HEK293 (cell line): ENCODE results near the gene NPHP4.

Experiments used
- CTCF ChIP-seq: fragments of 450-650 bp; formaldehyde crosslinking; IDR thresholded peaks from 2 replicates; pipeline ENCODE4 v1.5.1; 2016; ENCODE audit warnings: missing biosample characterization, missing genetic modification characterization
- GLIS1 ChIP-seq: fragments of 450-650 bp; formaldehyde crosslinking; IDR thresholded peaks from 2 replicates; pipeline ENCODE4 v1.5.1; 2016; ENCODE audit warnings: missing biosample characterization, missing genetic modification characterization
- PRDM4 ChIP-seq: fragments of 450-650 bp; formaldehyde crosslinking; IDR thresholded peaks from 2 replicates; pipeline ENCODE4 v1.5.1; 2017; ENCODE audit warnings: missing biosample characterization, missing genetic modification characterization
- SP2 ChIP-seq: fragments of 450-650 bp; formaldehyde crosslinking; IDR thresholded peaks from 2 replicates; pipeline ENCODE4 v1.5.1; 2016; ENCODE audit warnings: missing biosample characterization, missing genetic modification characterization
- TSHZ1 ChIP-seq: fragments of 450-650 bp; formaldehyde crosslinking; IDR thresholded peaks from 2 replicates; pipeline ENCODE4 v1.5.1; 2016; ENCODE audit warnings: missing biosample characterization, missing genetic modification characterization, borderline replicate concordance
- ZBTB10 ChIP-seq: fragments of 450-650 bp; formaldehyde crosslinking; IDR thresholded peaks from 2 replicates; pipeline ENCODE4 v1.5.1; 2016; ENCODE audit warnings: missing biosample characterization, missing genetic modification characterization
- ZFHX2 ChIP-seq: fragments of 450-650 bp; formaldehyde crosslinking; conservative IDR thresholded peaks from 2 replicates; pipeline ENCODE4 v1.5.1; 2016; ENCODE audit warnings: missing biosample characterization, missing genetic modification characterization
- ZNF248 ChIP-seq: fragments of 450-650 bp; formaldehyde crosslinking; IDR thresholded peaks from 2 replicates; pipeline ENCODE4 v1.5.1; 2017; ENCODE audit warnings: missing biosample characterization, missing genetic modification characterization
- ZNF48 ChIP-seq: fragments of 450-650 bp; formaldehyde crosslinking; IDR thresholded peaks from 2 replicates; pipeline ENCODE4 v1.5.1; 2016; ENCODE audit warnings: missing biosample characterization, missing genetic modification characterization
- ZNF518A ChIP-seq: fragments of 450-650 bp; formaldehyde crosslinking; conservative IDR thresholded peaks from 2 replicates; pipeline ENCODE4 v1.5.1; 2016; ENCODE audit warnings: low read depth, missing biosample characterization, missing genetic modification characterization
- TF ChIP-seq, protein P1 (sequence below): fragments of 450-650 bp; formaldehyde crosslinking; IDR thresholded peaks from 2 replicates; pipeline ENCODE4 v1.5.1; 2017; ENCODE audit warnings: missing biosample characterization, missing genetic modification characterization

Gene NPHP4

GRCh38 chr1:6035303-6035702 is 43.1 kb upstream of the NPHP4 start (continued):
- peak; percentile 36; the same call in 1 of the 2 replicates for TF ChIP-seq GLIS1 (tag by site-specific recombination)
- no peak for TF ChIP-seq PRDM4 (tag by site-specific recombination)
- TF ChIP-seq ZNF48 (tag by site-specific recombination), result no peak
- TF ChIP-seq, protein P1, sequence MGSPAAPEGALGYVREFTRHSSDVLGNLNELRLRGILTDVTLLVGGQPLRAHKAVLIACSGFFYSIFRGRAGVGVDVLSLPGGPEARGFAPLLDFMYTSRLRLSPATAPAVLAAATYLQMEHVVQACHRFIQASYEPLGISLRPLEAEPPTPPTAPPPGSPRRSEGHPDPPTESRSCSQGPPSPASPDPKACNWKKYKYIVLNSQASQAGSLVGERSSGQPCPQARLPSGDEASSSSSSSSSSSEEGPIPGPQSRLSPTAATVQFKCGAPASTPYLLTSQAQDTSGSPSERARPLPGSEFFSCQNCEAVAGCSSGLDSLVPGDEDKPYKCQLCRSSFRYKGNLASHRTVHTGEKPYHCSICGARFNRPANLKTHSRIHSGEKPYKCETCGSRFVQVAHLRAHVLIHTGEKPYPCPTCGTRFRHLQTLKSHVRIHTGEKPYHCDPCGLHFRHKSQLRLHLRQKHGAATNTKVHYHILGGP, result no peak
- TF ChIP-seq ZNF248 (tag by site-specific recombination), result no peak
- no peak for TF ChIP-seq CTCF (tag by site-specific recombination)
- TF ChIP-seq TSHZ1 (tag by site-specific recombination), result no peak
- TF ChIP-seq ZNF518A, result no peak
- no peak for TF ChIP-seq ZBTB10 (tag by site-specific recombination)
- TF ChIP-seq SP2 (tag by site-specific recombination), result no peak
- TF ChIP-seq ZFHX2 (tag by site-specific recombination), result peak; percentile 97
- TF ChIP-seq, all 188 proteins: peak for 7
